Neutrophil (primary cell): ENCODE results near the gene VNN1.
A peak's percentile ranks its signal among the peaks of the same experiment; 100 is the strongest.

Source experiments
- H3K27ac ChIP-seq: fragments of 200-600 bp; sonication (generic); 2 replicates; pipeline ENCODE4 v1.5.1; 2016; ENCODE audit warnings: mild to moderate bottlenecking, moderate library complexity
- H3K27me3 ChIP-seq: fragments of 200-600 bp; sonication (generic); 2 replicates; pipeline ENCODE4 v1.6.0; 2016; ENCODE audit warnings: mild to moderate bottlenecking
- H3K36me3 ChIP-seq: fragments of 200-600 bp; sonication (generic); 2 replicates; pipeline ENCODE4 v1.5.1; 2017
- H3K4me1 ChIP-seq, 2 experiments: fragments of 200-600 bp in 1 of 2; sonication (generic) in 1 of 2; 1 replicate in 1 of 2; 2 replicates in 1 of 2; pipeline versions ENCODE4 v1.5.1 to v1.6.1; 2013 to 2016; ENCODE audit warnings: low read depth in 1 of 2, low read length in 1 of 2, mild to moderate bottlenecking in 1 of 2, moderate library complexity in 1 of 2; ENCODE audit not compliant: control insufficient read depth in 1 of 2, insufficient read depth in 1 of 2
- H3K4me3 ChIP-seq, 2 experiments: fragments of 200-600 bp in 1 of 2; sonication (generic) in 1 of 2; 1 replicate in 1 of 2; 2 replicates in 1 of 2; pipeline ENCODE4 v1.5.1; 2013 to 2016; ENCODE audit warnings: low read depth in 1 of 2, low read length in 1 of 2, mild to moderate bottlenecking in 1 of 2, moderate library complexity in 1 of 2
- H3K9me3 ChIP-seq: fragments of 200-600 bp; sonication (generic); 2 replicates; pipeline ENCODE4 v1.5.1; 2016
- TF ChIP-seq, protein P1 (sequence below): fragments of 200-600 bp; sonication (generic); IDR thresholded peaks from 2 replicates; pipeline ENCODE4 v1.5.1; 2016; ENCODE audit warnings: antibody characterized with exemption

The VNN1 gene

GRCh38 chr6:132728616-132729015, 14.8 kb upstream of the VNN1 start:
- Histone ChIP-seq H3K36me3 (peaks cover 88% of the 10 kb centered on the region), H3K27me3 (no peaks in the 10 kb centered on the region), H3K9me3 (peaks cover 5% of the 10 kb centered on the region), H3K27ac (peak overlapping the region; percentile 91), H3K4me3 (no peak overlapping the region), H3K4me1 (peaks cover 66 to 70% of the 10 kb centered on the region in 2 experiments)
- TF ChIP-seq, protein P1, sequence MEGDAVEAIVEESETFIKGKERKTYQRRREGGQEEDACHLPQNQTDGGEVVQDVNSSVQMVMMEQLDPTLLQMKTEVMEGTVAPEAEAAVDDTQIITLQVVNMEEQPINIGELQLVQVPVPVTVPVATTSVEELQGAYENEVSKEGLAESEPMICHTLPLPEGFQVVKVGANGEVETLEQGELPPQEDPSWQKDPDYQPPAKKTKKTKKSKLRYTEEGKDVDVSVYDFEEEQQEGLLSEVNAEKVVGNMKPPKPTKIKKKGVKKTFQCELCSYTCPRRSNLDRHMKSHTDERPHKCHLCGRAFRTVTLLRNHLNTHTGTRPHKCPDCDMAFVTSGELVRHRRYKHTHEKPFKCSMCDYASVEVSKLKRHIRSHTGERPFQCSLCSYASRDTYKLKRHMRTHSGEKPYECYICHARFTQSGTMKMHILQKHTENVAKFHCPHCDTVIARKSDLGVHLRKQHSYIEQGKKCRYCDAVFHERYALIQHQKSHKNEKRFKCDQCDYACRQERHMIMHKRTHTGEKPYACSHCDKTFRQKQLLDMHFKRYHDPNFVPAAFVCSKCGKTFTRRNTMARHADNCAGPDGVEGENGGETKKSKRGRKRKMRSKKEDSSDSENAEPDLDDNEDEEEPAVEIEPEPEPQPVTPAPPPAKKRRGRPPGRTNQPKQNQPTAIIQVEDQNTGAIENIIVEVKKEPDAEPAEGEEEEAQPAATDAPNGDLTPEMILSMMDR, result no peak

DNA sequence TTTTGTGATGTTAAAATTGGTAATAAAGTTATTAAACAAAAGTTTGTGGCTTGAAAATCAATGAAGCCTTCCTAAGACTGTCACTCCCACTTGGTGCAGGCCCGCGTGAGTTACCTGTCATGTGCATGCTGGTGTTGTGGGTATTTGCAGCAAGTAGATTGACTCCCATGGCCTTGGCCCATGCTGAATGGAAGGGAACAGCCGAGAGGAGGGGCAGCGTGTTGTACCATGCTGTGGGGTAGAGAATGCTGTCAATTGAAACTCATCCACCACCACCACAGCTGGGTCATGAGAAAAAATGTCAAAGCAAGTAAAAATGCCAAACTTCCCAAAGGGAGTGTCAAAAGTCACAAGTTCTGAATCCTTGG, 12.7 kb upstream of the VNN1 start:
- TF ChIP-seq, protein P1, result no peak
- H3K9me3 ChIP-seq, result peaks cover 5% of the 10 kb centered on the region
- peak overlapping the region; percentile 38 for H3K27ac ChIP-seq
- H3K4me3 ChIP-seq, result no peak overlapping the region
- H3K27me3 ChIP-seq, result no peaks in the 10 kb centered on the region
- peaks cover 49 to 64% of the 10 kb centered on the region in 2 experiments for H3K4me1 ChIP-seq
- peaks cover 100% of the 10 kb centered on the region for H3K36me3 ChIP-seq

DNA sequence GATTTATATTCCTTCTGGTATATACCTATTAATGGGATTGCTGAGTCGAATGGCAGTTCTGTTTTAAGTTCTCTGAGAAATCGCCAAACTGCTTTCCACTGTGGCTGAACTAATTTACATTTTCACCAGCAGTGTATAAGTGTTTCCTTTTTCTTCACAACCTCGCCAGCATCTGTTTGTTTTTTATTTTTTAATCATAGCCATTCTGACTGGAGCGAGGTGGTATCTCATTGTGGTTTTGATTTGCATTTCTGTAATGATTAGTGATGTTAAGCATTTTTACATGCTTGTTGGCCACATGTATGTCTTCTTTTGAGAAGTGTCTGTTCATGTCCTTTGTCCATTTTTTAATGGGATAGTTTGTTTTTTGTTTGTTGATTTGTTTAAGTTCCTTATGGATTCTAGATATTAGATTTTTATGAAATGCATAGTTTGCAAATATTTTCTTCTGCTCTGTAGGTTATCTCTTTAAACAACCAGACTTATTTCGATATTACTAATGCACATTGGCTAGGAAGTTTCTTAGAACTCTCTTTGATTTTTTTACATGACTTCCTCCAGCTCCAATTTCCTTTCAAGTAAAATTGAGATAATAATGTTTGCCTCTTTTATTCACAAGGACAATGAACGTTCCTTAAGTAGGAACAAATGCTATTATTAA, 12.2 kb upstream of the VNN1 start:
- TF ChIP-seq, protein P1, result no peak
- Histone ChIP-seq H3K4me3 (no peak overlapping the region), H3K27ac (peak overlapping the region; percentile 49), H3K27me3 (no peaks in the 10 kb centered on the region), H3K9me3 (peaks cover 5% of the 10 kb centered on the region), H3K36me3 (peaks cover 100% of the 10 kb centered on the region), H3K4me1 (peaks cover 44 to 59% of the 10 kb centered on the region in 2 experiments)

DNA sequence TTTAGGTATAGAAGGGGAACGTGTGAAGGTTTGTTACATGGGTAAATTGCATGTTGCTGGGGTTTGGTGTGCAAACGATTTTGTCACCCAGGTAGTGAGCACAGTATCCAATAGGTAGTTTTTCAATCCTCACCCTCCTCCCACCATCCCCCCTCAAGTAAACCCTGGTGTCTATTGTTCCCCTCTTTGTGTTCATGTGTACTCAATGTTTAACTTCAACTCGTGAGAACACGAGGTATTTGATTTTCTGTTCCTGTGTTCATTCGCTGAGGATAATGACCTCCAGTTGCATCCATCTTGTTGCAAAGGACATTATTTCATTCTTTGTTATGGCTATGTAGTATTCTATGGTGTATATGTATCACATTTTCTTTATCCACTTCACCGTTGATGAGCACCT, 11.6 kb upstream of the VNN1 start:
- TF ChIP-seq, protein P1, result no peak

GRCh38 chr6:132719736-132720448, 6.0 kb upstream of the VNN1 start:
- no peak overlapping the region for H3K4me3 ChIP-seq
- TF ChIP-seq, protein P1, result no peak
- H3K27ac ChIP-seq, result peak overlapping the region; percentile 32
- H3K4me1 ChIP-seq, result peaks cover 17 to 23% of the 10 kb centered on the region in 2 experiments
- H3K9me3 ChIP-seq, result peaks cover 3% of the 10 kb centered on the region
- no peaks in the 10 kb centered on the region for H3K27me3 ChIP-seq
- H3K36me3 ChIP-seq, result peaks cover 53% of the 10 kb centered on the region

More for the DNA sequence above, 11.6 kb upstream of the VNN1 start:
- Histone ChIP-seq H3K27ac (peak overlapping the region; percentile 49), H3K27me3 (no peaks in the 10 kb centered on the region), H3K4me1 (peaks cover 38 to 53% of the 10 kb centered on the region in 2 experiments), H3K4me3 (no peak overlapping the region), H3K36me3 (peaks cover 100% of the 10 kb centered on the region), H3K9me3 (peaks cover 5% of the 10 kb centered on the region)
